Upper lobe of right lung (tissue), 1 donor: ENCODE data around the gene FASTKD1. TPM values are rescaled to one million over a fixed set of nuclear protein-coding genes. Genes with fewer than 3 reads are reported as not detected.

ENCODE experiments used
- ATAC-seq: fragments of 200-7000 bp; cut with Tn5 transposase; one replicate; pipeline ENCODE4 v1.9.1; 2020; ENCODE audit warnings: mild to moderate bottlenecking, moderate library complexity
- DNase-seq: peaks from one replicate; pipeline ENCODE4 v3.0.0-alpha.2; 2020
- H3K27ac ChIP-seq: fragments of 200-600 bp; one replicate; pipeline ENCODE4 v1.8.0; 2022
- H3K27me3 ChIP-seq: fragments of 200-600 bp; one replicate; pipeline ENCODE4 v1.8.0; 2022; ENCODE audit warnings: mild to moderate bottlenecking
- H3K36me3 ChIP-seq: fragments of 200-600 bp; one replicate; pipeline ENCODE4 v1.8.0; 2022
- H3K4me1 ChIP-seq: fragments of 200-600 bp; one replicate; pipeline ENCODE4 v1.8.0; 2022
- H3K4me3 ChIP-seq: fragments of 200-600 bp; one replicate; pipeline ENCODE4 v1.8.0; 2022; ENCODE audit warnings: mild to moderate bottlenecking
- H3K9me3 ChIP-seq: fragments of 200-600 bp; one replicate; pipeline ENCODE4 v1.8.0; 2022
- CTCF ChIP-seq: fragments of 200-600 bp; IDR thresholded peaks from one replicate; pipeline ENCODE4 v1.8.0; 2022; ENCODE audit warnings: antibody characterized with exemption
- intact Hi-C: fragments of 100-400 bp; cut with DNase I; formaldehyde crosslinking; loops from one replicate; pipeline ENCODE4 v1.11.0; 2022
- total RNA-seq: library from RNA; stranded (reverse); fragmentation: NEBNext Ultra II Directional; extraction: Animal tissue kit (Norgen Biotek cat#: 25700); gene quantifications from one replicate; pipeline ENCODE4 v1.2.1, GENCODE V29; 2021
- donor health status: DM: no; HTN: yes; CAD: no; lungs with severe emphysema.

FASTKD1 gene
- total RNA-seq, 1 donor from 2014 or later, result 31.2 TPM

- ATAC-seq (no peak), DNase-seq (no peak)
- H3K36me3 ChIP-seq, result no peaks in the 10 kb centered on the region
- intact Hi-C loops, result no loop called here
- no peaks in the 10 kb centered on the region for H3K27me3 ChIP-seq
- no peak within 1 kb of the TSS for H3K27ac ChIP-seq
- no peak for TF ChIP-seq CTCF
- peaks cover 4% of the 10 kb centered on the region for H3K4me1 ChIP-seq
- no peaks in the 10 kb centered on the region for H3K9me3 ChIP-seq
- H3K4me3 ChIP-seq, result no peak within 1 kb of the TSS
Observed at GRCh38 chr2:169509298-169509885, 64.3 kb downstream of the FASTKD1 start, which contains the start of gene KLHL41. Gene KLHL41 (plus strand): TSS chr2:169509702. CDS start chr2:169509779, 77 bp downstream.

DNA sequence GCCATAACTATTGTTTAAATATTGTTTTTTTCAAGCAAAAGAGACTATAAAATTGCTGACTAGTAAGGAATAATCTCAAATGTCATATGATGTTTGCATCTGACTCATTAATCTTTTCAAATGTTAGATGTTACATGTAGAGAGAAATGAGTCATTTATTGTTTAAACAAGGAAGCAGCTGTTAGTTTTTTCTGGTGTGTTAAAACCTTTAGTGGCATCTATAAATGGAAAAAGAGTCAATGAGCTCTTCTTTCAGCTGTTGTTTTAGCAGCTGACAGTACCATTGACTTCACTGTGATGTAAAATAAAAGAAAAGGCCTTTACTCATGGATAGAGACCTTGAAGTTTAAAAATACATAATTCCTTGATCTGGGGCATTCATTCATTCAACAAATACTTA, 66.0 kb downstream of the FASTKD1 start:
- no peaks in the 10 kb centered on the region for H3K9me3 ChIP-seq
- TF ChIP-seq CTCF, result no peak
- no peak for ATAC-seq

DNA sequence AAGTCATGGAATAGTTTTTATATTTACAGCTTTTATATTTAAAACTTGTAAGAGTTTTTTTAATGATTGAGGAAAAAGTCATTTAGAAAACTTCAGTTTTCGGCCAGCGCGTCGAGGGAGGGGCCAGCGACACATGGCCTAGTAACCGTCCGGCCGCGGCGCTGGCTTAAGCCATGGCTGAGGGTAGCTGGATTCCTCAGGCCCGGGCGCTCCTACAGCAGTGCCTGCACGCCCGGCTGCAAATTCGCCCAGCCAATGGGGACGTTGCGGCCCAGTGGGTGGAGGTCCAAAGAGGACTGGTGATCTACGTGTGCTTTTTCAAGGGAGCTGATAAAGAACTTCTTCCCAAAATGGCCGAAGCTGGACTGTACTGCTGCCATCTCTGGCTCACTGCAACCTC, 69.0 kb downstream of the FASTKD1 start:
- no peak for TF ChIP-seq CTCF
- intact Hi-C loops, result no loop called here
- peaks cover 6% of the 10 kb centered on the region for H3K36me3 ChIP-seq

More for the DNA sequence above, 66.0 kb downstream of the FASTKD1 start:
- Histone ChIP-seq H3K27me3 (no peaks in the 10 kb centered on the region), H3K4me3 (no peak overlapping the region), H3K27ac (no peak overlapping the region), H3K4me1 (peaks cover 4% of the 10 kb centered on the region), H3K36me3 (no peaks in the 10 kb centered on the region)
- intact Hi-C loops, result no loop called here
- DNase-seq, result no peak

DNA sequence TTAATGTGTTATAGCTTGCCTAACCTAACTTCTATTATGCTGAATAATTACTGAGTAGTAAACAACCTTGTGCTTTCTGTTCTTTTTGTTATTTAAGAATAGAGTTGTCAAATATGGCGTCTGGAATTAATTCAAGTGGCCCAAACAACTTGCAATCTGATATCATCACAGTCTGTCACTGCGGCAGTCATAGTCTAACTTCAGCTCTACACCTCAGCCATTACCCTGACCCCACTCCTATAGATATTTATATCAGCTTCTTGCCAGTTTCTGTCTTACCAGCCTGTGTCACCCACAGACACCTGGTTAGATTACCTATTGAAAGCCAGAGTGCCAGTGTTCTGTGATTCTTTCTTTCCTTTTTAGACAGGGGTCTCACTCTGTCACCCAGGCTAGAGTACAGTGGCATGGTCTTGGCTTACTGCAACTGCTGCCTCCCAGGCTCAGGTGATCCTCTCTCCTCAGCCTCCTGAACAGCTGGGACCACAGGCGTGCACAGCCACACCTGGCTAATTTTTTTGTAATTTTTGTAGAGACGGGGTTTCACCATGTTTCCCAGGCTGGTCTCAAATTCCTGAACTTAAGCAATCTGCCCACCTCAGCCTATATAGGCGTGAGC, 78.2 kb downstream of the FASTKD1 start:
- intact Hi-C loops, result no loop called here
- TF ChIP-seq CTCF, result no peak
- H3K27me3 ChIP-seq, result no peaks in the 10 kb centered on the region
- DNase-seq, result no peak
- no peaks in the 10 kb centered on the region for H3K9me3 ChIP-seq
- ATAC-seq, result no peak
- H3K36me3 ChIP-seq, result peaks cover 9% of the 10 kb centered on the region
- no peak overlapping the region for H3K4me3 ChIP-seq
- H3K27ac ChIP-seq, result no peak overlapping the region
- no peaks in the 10 kb centered on the region for H3K4me1 ChIP-seq

More for the DNA sequence above, 69.0 kb downstream of the FASTKD1 start:
- H3K4me1 ChIP-seq, result peaks cover 2% of the 10 kb centered on the region
- H3K4me3 ChIP-seq, result no peak overlapping the region
- no peak for DNase-seq
- H3K27me3 ChIP-seq, result no peaks in the 10 kb centered on the region
- H3K27ac ChIP-seq, result no peak overlapping the region
- ATAC-seq, result no peak
- H3K9me3 ChIP-seq, result no peaks in the 10 kb centered on the region

DNA sequence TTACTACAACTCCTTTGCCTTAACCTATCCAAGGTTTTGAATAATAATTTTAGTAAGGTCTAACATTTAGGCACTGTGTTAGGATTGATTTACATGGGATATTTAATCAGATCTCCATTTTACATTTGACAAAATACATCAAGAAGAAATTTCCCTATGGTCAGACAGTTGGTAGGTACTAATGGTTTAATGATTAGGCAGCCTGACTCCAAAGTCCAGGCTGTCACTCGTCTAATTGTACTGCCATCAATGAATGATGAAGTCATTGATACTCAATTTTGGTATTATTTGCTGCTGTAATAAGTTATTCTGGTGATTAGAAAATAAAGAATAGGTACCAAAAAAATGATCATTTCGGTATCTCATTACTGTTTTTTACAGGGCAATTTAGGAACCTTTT, 80.3 kb downstream of the FASTKD1 start:
- TF ChIP-seq CTCF, result no peak
- no peak for DNase-seq
- Histone ChIP-seq H3K4me1 (no peaks in the 10 kb centered on the region), H3K4me3 (no peak overlapping the region), H3K27ac (no peak overlapping the region), H3K27me3 (no peaks in the 10 kb centered on the region), H3K36me3 (no peaks in the 10 kb centered on the region), H3K9me3 (no peaks in the 10 kb centered on the region)
- no peak for ATAC-seq
- intact Hi-C loops, result no loop called here
